Peyer's patch (tissue), 4 donors: ENCODE measurements around the gene TMEM8B. TPM values are rescaled to one million over a fixed set of nuclear protein-coding genes. Genes with fewer than 3 reads are reported as not detected.

Experiments
- DNase-seq, 3 donors: peaks; one replicate each; pipeline ENCODE4 v3.0.0-alpha.2; 2017 to 2019
- H3K27ac ChIP-seq, 4 donors: fragments of 200-600 bp; sonication (generic); one replicate each; pipeline ENCODE4 v1.5.1; 2016 to 2019
- H3K27me3 ChIP-seq, 2 donors: fragments of 200-600 bp; sonication (generic); one replicate each; pipeline ENCODE4 v1.5.1; 2019
- H3K36me3 ChIP-seq, 3 donors: fragments of 200-600 bp; sonication (generic); one replicate each; pipeline ENCODE4 v1.5.1; 2016 to 2019
- H3K4me1 ChIP-seq, 4 donors: fragments of 200-600 bp; sonication (generic); one replicate each; pipeline ENCODE4 v1.5.1; 2016 to 2019
- H3K4me3 ChIP-seq, 4 donors: fragments of 200-600 bp; sonication (generic); 1 replicate in 3 of 4; 2 replicates in 1 of 4; pipeline ENCODE4 v1.5.1; 2016 to 2019; ENCODE audit warnings: mild to moderate bottlenecking in 1 of 4
- H3K9me3 ChIP-seq, 4 donors: fragments of 200-600 bp; sonication (generic); one replicate each; pipeline ENCODE4 v1.5.1; 2016 to 2019; ENCODE audit warnings: mild to moderate bottlenecking in 1 of 4
- CTCF ChIP-seq, 6 experiments: fragments of 450-650 bp in 4 of 6; fragments of 200-600 bp in 2 of 6; sonication (generic) in 1 of 6; IDR thresholded peaks; one replicate each; pipeline ENCODE4 v1.5.1; 2017 to 2019; ENCODE audit warnings: antibody characterized with exemption in 6 of 6, mild to moderate bottlenecking in 3 of 6, moderate library complexity in 1 of 6
- POLR2A ChIP-seq, 2 donors: fragments of 450-650 bp; IDR thresholded peaks; one replicate each; pipeline ENCODE4 v1.5.1; 2017; ENCODE audit warnings: antibody characterized with exemption in 2 of 2, mild to moderate bottlenecking in 2 of 2, moderate library complexity in 2 of 2
- total RNA-seq, 4 donors: library from RNA; depleted of rRNA; stranded (reverse); fragments of >200 nt; gene quantifications; one replicate each; pipeline ENCODE4 v1.1.0, GENCODE V29; 2016

TMEM8B gene
- total RNA-seq, 4 donors from 2014 or later = 6.0 to 11.6 (median 8.1) TPM

- no peak overlapping the region for H3K4me3 ChIP-seq
- H3K27ac ChIP-seq = no peak overlapping the region
- H3K4me1 ChIP-seq = no peaks in the 10 kb centered on the region
- H3K36me3 ChIP-seq = no peaks in the 10 kb centered on the region
- H3K9me3 ChIP-seq = no peaks in the 10 kb centered on the region
- no peaks in the 10 kb centered on the region for H3K27me3 ChIP-seq
- no peak for DNase-seq
- no peak for TF ChIP-seq POLR2A (IDR thresholded peaks at IDR 0.05)
- TF ChIP-seq CTCF (IDR thresholded peaks at IDR 0.05) = no peak
Measured at GRCh38 chr9:35863583-35863982, 34.6 kb downstream of the TMEM8B start.

- H3K27ac ChIP-seq = no peak overlapping the region
- no peak for DNase-seq
- no peaks in the 10 kb centered on the region for H3K27me3 ChIP-seq
- H3K36me3 ChIP-seq = no peaks in the 10 kb centered on the region
- H3K9me3 ChIP-seq = no peaks in the 10 kb centered on the region
- no peaks in the 10 kb centered on the region for H3K4me1 ChIP-seq
- no peak for TF ChIP-seq CTCF (IDR thresholded peaks at IDR 0.05)
- no peak overlapping the region for H3K4me3 ChIP-seq
Measured at GRCh38 chr9:35864695-35865255, 35.7 kb downstream of the TMEM8B start.

- Histone ChIP-seq H3K27ac (no peak overlapping the region), H3K9me3 (no peaks in the 10 kb centered on the region), H3K4me1 (no peaks in the 10 kb centered on the region), H3K36me3 (no peaks in the 10 kb centered on the region), H3K4me3 (no peak overlapping the region), H3K27me3 (no peaks in the 10 kb centered on the region)
- TF ChIP-seq CTCF (IDR thresholded peaks at IDR 0.05) = no peak
- DNase-seq = no peak
Measured at GRCh38 chr9:35867538-35867937, 38.5 kb downstream of the TMEM8B start.

- H3K27me3 ChIP-seq = no peaks in the 10 kb centered on the region
- no peaks in the 10 kb centered on the region for H3K4me1 ChIP-seq
- no peak overlapping the region for H3K27ac ChIP-seq
- H3K36me3 ChIP-seq = no peaks in the 10 kb centered on the region
- no peak for DNase-seq
- no peak overlapping the region for H3K4me3 ChIP-seq
- no peaks in the 10 kb centered on the region for H3K9me3 ChIP-seq
- TF ChIP-seq CTCF (IDR thresholded peaks at IDR 0.05) (no peak), POLR2A (IDR thresholded peaks at IDR 0.05) (no peak)
Measured at GRCh38 chr9:35868933-35869332, 39.9 kb downstream of the TMEM8B start.

- H3K36me3 ChIP-seq = no peaks in the 10 kb centered on the region
- DNase-seq = no peak
- H3K27me3 ChIP-seq = no peaks in the 10 kb centered on the region
- H3K27ac ChIP-seq = no peak overlapping the region
- H3K4me1 ChIP-seq = no peaks in the 10 kb centered on the region
- TF ChIP-seq POLR2A (IDR thresholded peaks at IDR 0.05) (no peak), CTCF (IDR thresholded peaks at IDR 0.05) (no peak)
- no peaks in the 10 kb centered on the region for H3K9me3 ChIP-seq
- H3K4me3 ChIP-seq = no peak overlapping the region
Measured at GRCh38 chr9:35869621-35870216, 40.7 kb downstream of the TMEM8B start.
